ENCODE results near the gene PGAP3.

The PGAP3 gene

GRCh38 chr17:39694593-39694992 lies 6.7 kb upstream of the PGAP3 start:
- no peak for DNase-seq

DNA sequence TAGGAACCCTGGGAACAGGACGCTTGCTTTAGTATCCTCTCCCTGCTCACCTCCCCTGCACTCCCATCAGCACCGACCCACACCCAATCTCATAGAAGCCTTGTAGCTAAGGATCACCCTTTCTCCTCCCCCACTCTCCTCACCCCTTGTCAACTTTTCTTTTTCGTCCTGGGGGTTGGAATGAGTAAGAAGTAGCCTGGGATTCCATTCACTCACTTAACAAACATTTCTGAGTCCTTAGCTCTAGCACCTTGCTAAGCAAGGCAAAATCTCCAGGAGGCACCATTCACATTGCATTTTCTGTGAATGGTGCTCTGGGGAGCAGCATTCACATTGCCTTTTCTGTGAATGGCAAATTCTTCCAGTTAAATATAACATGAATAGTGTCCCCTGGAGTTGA lies 1.1 kb upstream of the PGAP3 start:
- no peak for DNase-seq

GRCh38 chr17:39688475-39688835 lies 598 bp upstream of the PGAP3 start:
- DNase-seq = no peak

- no peak for DNase-seq
Observed at GRCh38 chr17:39687101-39687545, 734 bp downstream of the PGAP3 start.

DNA sequence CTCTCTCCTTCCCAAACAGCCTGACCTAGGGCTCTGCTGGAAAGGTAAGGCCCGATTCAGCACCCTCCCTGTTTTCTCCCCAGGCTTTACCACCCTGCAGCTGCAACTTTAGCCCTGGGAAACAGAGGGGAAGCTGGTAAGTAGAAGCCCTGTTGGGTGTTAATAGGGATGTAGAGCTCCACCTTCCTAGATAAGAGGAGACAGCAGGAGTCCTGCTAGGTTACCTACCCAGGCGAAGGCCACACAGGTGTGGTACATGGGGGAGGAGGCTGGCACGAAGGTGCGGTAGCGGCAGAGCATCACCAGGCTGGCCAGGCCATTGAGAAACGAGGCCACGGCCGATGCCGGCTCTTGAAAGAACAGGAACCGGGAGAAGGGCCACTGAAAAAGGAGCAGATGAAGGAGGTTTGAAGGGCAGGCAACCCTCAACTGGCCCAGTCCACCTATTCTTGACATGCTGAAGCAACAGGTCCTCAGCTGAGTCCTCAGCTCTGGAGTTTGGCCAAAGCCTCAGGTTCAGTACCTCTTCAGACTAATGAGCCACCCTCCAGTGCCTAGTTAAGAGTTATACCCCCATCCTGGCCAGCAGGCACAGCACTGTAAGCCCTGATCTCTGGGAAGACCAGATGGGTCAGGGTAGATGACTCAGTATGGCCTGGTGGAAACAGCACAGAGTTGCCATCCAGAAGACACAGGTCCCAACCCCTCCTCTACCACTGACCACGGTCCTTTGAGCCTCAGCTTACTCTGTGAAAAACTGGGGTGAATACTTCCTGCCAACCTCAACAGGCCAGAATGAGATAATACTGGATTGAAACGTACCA lies 3.3 kb downstream of the PGAP3 start:
- no peak for DNase-seq

DNA sequence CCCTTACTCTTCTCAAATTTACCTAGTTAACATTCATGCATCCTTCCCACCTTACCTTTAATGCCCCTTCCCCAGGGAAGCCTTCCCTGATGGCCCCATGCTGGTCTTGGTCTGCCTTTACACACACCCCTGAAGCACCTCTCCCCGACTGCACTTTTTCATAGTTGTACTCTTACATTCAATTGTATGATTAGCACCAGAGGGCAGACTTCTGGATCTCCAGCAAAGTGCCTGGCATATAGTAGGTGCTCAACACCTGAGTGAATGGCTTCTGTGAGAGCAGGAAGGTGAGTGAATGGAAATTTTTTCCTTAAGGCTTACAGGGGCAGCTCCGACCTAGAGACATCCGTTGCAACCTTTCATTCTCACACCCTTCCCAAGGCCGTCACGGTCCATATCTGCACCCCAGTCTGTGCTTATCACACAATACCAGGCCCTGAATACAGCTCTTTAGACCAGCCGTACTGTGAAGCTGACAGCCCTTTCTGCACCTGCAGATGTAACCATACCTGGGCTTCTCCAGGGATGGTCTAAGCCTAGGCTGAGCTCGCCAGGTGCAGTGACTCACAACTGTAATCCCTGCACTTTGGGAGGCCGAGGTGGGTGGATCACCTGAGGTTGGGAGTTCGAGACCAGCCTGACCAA lies 4.4 kb downstream of the PGAP3 start:
- DNase-seq = no peak

DNA sequence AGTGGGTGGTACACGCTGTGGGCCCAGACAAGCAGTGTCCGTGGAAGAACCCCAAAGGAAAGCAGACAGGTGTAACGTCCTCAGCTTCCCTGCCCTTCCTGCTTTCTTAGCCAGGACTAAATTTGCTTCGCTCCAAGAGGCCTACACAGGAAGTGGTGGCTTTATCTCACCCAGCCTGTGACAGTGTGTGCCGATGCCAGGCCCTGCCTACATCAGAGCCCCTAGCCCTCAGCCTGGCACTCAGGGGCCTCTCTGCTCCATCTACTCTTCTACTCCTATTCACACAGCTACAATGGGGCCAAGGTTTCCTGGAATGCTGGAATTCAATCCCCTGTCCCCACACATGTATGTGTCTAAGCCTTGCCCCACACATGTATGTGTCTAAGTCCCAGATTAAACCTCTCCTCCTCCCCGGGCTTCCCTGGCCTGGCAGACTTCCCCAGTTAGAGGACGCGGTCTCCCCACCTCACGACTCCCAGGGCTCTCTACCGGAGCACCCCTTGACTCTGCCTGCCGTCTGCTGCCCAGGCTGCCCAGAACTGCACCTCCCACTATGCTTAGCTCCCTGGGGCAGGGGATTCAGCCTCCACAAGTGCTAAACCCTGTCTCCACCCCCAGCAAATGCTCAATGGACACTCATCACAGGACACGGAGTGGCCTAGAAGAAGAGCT lies 8.2 kb downstream of the PGAP3 start:
- DNase-seq = peak; percentile 64

GRCh38 chr17:39678340-39679116 lies 9.3 kb downstream of the PGAP3 start:
- no peak for DNase-seq

DNA sequence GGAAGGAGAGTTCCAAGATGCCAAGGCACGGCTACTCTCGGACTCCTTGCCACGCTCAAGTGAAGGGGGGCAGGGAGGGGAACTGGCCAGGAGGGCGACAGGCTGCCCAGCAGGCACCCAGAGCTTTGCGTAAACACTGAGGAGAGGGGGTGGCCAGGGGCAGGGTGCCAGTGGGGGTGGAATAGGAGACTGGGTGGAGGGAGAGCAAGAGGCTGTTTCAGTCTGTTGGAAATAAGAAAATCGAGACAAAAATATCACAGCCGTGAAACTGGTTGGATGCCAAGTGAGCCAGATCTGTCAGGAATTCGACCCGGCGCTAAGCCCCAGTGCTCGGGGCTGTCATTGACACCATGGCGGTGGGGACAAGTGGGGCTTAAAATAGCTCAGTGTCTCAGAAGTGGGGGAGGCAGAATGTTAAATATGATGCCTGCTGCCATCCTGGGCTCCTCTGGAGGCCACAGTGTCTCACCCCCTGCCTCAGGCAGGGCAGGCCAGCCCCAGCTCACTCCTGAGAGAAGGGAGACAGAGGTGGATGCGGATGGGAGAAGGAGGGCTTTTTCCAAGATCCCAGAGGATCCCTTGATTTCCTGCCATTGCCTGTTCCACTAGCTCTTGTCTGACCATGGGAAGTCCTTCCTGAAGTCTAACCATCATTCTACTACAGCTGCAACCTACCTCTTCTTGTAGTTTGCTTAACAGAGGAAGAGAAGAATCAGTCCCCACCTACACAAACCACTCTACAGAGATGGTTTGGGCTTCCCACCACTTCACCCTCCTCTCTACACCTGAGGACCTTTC lies 10.1 kb downstream of the PGAP3 start:
- no peak for DNase-seq

- no peak for DNase-seq
Observed at GRCh38 chr17:39677072-39677471, 10.8 kb downstream of the PGAP3 start.

GRCh38 chr17:39676198-39676819 lies 11.5 kb downstream of the PGAP3 start:
- peak; percentile 43 for DNase-seq

- no peak for DNase-seq
Observed at GRCh38 chr17:39675390-39676082, 12.3 kb downstream of the PGAP3 start.

GRCh38 chr17:39674702-39675389 lies 13.0 kb downstream of the PGAP3 start:
- no peak for DNase-seq

DNA sequence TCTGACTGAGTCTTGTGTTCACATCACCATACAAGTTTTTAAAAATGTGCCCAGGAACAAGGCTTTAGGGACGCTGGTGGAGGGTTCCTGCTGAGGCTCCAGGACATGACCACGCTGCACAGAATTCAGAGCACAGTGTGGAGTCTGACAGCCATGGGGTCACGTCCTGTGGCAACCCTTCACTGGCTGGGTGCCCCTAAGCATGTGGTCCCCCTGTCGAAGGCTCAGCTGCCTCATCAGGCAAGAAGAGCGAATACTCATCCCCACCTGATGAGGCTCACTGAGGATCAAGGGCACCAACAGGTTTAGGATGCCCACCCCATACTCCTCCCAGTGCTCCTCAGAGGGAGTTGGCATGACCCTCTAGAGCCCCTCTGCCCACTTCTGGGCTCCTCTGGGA lies 13.7 kb downstream of the PGAP3 start:
- no peak for DNase-seq

DNA sequence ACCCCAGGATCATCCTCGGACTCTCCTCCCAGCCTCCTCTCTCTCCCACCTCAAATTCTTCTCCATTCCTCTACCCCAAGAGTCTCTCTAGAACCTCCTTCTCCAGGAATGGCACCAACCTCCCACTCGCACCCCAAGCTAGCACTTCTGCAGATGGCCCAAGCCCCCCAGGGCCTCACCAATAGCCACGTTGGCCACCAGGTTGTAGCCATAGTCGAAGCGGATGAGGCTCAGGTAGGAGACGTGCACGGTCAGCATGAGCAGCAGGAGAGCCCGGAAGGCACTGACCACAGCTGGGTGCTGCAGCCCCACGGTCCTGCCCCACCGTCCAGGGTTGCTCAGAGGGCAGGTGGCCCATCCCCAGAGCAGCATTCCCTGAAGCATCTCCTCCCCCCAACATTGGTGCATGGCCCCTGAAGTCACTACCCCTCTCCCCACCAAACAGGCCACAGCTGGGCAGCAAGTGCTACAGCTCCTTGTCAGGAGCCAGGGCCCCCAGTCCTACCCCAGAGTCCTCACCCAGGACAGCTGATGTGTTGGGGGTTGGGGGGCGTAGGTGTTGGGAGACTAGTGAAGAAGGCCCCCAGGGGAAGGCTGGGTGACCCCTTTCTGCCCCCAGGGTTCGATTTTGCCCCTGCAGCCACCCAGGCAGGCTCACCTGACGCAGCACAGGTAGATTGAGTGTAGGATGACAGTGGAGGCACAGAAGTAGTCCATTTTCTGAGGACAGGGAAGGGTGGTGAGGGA lies 14.3 kb downstream of the PGAP3 start:
- no peak for DNase-seq

DNA sequence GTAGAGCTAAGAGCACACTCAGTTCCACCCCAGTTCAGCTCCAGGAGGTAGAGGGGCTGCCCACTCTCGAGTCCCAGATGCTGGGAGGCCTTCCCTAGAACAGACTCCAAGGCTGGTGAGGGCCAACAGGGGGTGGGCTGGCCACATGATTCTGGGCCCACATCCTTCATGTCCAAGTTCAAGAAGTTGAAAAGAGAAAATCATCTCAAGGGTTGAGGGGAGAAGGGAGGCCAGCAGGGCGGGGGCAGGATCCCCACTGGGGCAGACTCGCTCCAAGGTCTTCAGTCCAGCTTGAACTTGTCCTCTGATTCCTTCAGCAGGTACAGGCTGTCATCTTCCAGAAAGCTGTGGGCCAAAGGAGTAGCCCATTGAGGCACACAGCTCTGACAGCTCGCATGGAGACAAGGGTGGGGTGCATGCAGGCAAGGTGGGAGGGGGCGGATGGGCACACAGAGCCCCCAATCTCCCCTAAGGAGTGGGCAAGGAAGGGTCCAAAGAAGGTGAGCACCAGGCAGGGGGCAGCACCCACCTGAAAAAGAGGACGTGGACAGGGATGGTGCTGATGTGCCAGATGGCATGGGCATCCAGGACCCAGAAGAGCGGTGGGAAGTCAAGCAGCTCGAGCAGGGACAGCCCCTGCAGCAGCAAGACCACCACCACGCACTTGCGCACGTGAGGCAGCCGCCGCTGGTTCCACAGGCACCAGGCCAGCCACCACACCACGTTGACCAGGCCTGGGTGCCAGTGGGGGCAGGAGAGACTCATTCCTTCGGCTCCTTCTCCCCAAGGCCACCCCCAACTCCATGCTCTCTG lies 15.1 kb downstream of the PGAP3 start:
- no peak for DNase-seq

DNA sequence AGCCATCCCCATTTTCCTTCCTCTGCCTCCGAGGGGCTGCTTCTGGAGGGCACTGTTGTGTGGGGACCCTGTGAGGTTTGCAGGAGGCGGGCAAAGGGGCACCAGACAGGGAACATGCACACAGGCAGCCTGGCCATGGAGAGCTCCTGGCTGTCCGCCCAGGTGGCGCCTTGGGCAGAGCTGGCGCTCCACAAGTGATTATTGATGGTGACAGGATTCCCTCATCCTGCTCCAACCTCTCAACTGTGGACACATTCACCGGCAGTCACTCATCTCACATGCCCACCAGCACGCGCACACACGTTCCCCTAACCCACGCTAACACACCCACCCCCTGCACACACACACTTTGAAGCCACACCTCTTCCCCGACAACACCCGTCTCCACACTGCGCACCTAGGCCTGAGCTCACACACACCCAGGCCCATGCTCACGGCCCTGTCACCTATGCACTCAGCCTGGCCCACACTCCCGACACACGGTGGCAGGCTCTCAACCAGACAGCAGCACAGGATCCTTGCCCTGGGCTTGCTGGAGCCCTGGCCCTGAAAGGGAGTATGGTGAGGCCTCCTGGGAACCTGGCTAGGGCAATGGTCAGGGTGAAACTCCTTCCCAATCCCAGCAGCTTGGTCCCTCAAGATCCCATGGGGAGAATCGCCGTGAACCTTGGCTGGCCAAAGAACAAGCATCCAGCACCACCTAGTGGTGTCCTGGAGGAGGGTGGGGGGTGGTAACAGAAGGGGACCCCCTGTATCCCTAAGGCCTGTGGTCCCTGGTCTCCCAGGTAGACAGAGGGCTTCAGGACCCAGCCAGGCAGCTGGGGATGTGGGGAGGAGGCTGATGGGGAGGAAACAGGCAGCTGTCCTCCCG lies 16.0 kb downstream of the PGAP3 start:
- DNase-seq = no peak

DNA sequence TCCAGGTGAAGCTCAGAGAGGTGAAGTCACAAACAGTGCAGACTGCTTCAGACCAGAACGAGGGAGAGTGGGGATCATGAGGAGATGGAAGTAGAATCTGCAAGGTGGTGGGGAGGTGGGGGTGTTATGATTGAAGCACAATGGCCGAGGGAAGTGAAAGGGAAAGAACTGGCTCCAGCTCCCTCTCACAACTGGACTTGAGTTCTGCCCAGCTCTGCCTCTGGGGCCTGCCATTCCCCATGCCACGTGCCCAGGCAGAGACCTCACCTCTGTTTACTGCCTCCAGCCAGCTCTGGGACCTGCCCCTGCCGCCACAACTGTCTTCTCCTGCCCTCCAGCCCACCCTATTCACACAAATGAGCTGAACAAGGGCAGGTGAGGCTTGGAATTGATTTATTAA lies 17.1 kb downstream of the PGAP3 start:
- no peak for DNase-seq

Data from GDM1 (cell line).